Measurements from ENCODE around the gene RBPJL.

RBPJL gene

GRCh38 chr20:45363611-45364492 is 57.2 kb downstream of the RBPJL start:
- DNase-seq (ENCODE audit: low spot score): no peak
- in situ Hi-C loops (cut with MboI; ENCODE audit: low pct_unique_long_range_greater_than_20kb, low sequenced_read_pairs, unreplicated experiment): no loop called here
- no peak for TF ChIP-seq CTCF (IDR thresholded peaks at IDR 0.05; ENCODE audit: extremely low read depth, insufficient read depth, missing control alignments)

GRCh38 chr20:45365444-45365970 is 58.9 kb downstream of the RBPJL start:
- DNase-seq (ENCODE audit: low spot score): no peak
- in situ Hi-C loops (cut with MboI; ENCODE audit: low pct_unique_long_range_greater_than_20kb, low sequenced_read_pairs, unreplicated experiment): no loop called here
- no peak for TF ChIP-seq CTCF (IDR thresholded peaks at IDR 0.05; ENCODE audit: extremely low read depth, insufficient read depth, missing control alignments)

GRCh38 chr20:45366192-45366591 is 59.6 kb downstream of the RBPJL start:
- TF ChIP-seq CTCF (IDR thresholded peaks at IDR 0.05; ENCODE audit: extremely low read depth, insufficient read depth, missing control alignments): no peak
- in situ Hi-C loops (cut with MboI; ENCODE audit: low pct_unique_long_range_greater_than_20kb, low sequenced_read_pairs, unreplicated experiment): no loop called here
- DNase-seq (ENCODE audit: low spot score): no peak

- TF ChIP-seq CTCF (IDR thresholded peaks at IDR 0.05; ENCODE audit: extremely low read depth, insufficient read depth, missing control alignments): no peak
- in situ Hi-C loops (cut with MboI; ENCODE audit: low pct_unique_long_range_greater_than_20kb, low sequenced_read_pairs, unreplicated experiment): no loop called here
- DNase-seq (ENCODE audit: low spot score): no peak
These were observed 60.0 kb downstream of the RBPJL start for GRCh38 chr20:45366631-45367030.

GRCh38 chr20:45367126-45367525 is 60.5 kb downstream of the RBPJL start:
- TF ChIP-seq CTCF (IDR thresholded peaks at IDR 0.05; ENCODE audit: extremely low read depth, insufficient read depth, missing control alignments): no peak
- DNase-seq (ENCODE audit: low spot score): no peak
- in situ Hi-C loops (cut with MboI; ENCODE audit: low pct_unique_long_range_greater_than_20kb, low sequenced_read_pairs, unreplicated experiment): no loop called here

Measured in GM13977 (cell line).